HEK293 (cell line): ENCODE data around the gene ZNF561.

Experiments
- BCL11B ChIP-seq: fragments of 450-650 bp; formaldehyde crosslinking; IDR thresholded peaks from 2 replicates; pipeline ENCODE4 v1.5.1; 2016; ENCODE audit warnings: low read depth, missing biosample characterization, missing genetic modification characterization
- MZF1 ChIP-seq: fragments of 450-650 bp; formaldehyde crosslinking; IDR thresholded peaks from 2 replicates; pipeline ENCODE4 v1.5.1; 2017; ENCODE audit warnings: missing biosample characterization, missing genetic modification characterization, borderline replicate concordance
- REPIN1 ChIP-seq: fragments of 450-650 bp; formaldehyde crosslinking; IDR thresholded peaks from 2 replicates; pipeline ENCODE4 v1.5.1; 2017; ENCODE audit warnings: missing biosample characterization, missing genetic modification characterization, low read depth
- SCRT1 ChIP-seq: fragments of 450-650 bp; formaldehyde crosslinking; IDR thresholded peaks from 2 replicates; pipeline ENCODE4 v1.5.1; 2016; ENCODE audit warnings: missing biosample characterization, missing genetic modification characterization, borderline replicate concordance
- ZEB2 ChIP-seq: fragments of 450-650 bp; formaldehyde crosslinking; IDR thresholded peaks from 2 replicates; pipeline ENCODE4 v1.5.1; 2016; ENCODE audit warnings: missing biosample characterization, missing genetic modification characterization
- ZNF138 ChIP-seq: fragments of 450-650 bp; formaldehyde crosslinking; IDR thresholded peaks from 2 replicates; pipeline ENCODE4 v1.5.1; 2016; ENCODE audit warnings: missing biosample characterization, missing genetic modification characterization, borderline replicate concordance
- ZNF2 ChIP-seq: fragments of 450-650 bp; formaldehyde crosslinking; IDR thresholded peaks from 2 replicates; pipeline ENCODE4 v1.5.1; 2016; ENCODE audit warnings: missing biosample characterization, missing genetic modification characterization
- ZNF311 ChIP-seq: fragments of 450-650 bp; formaldehyde crosslinking; IDR thresholded peaks from 2 replicates; pipeline ENCODE4 v1.5.1; 2017; ENCODE audit warnings: missing biosample characterization, missing genetic modification characterization, borderline replicate concordance
- ZNF48 ChIP-seq: fragments of 450-650 bp; formaldehyde crosslinking; IDR thresholded peaks from 2 replicates; pipeline ENCODE4 v1.5.1; 2016; ENCODE audit warnings: missing biosample characterization, missing genetic modification characterization
- ZNF555 ChIP-seq: fragments of 450-650 bp; formaldehyde crosslinking; conservative IDR thresholded peaks from 2 replicates; pipeline ENCODE4 v1.5.1; 2017; ENCODE audit warnings: missing biosample characterization, mild to moderate bottlenecking, missing genetic modification characterization, inconsistent platforms
- ZNF629 ChIP-seq: fragments of 450-650 bp; formaldehyde crosslinking; IDR thresholded peaks from 2 replicates; pipeline ENCODE4 v1.5.1; 2017; ENCODE audit warnings: missing biosample characterization, missing genetic modification characterization
- ZNF776 ChIP-seq: fragments of 450-650 bp; formaldehyde crosslinking; IDR thresholded peaks from 2 replicates; pipeline ENCODE4 v1.5.0; 2017; ENCODE audit warnings: missing biosample characterization, missing genetic modification characterization, borderline replicate concordance
- ZSCAN23 ChIP-seq: fragments of 450-650 bp; formaldehyde crosslinking; IDR thresholded peaks from 2 replicates; pipeline ENCODE4 v1.5.1; 2016; ENCODE audit warnings: missing biosample characterization, missing genetic modification characterization
- TF ChIP-seq, protein P1 (sequence below): fragments of 450-650 bp; formaldehyde crosslinking; IDR thresholded peaks from 2 replicates; pipeline ENCODE4 v1.5.1; 2016; ENCODE audit warnings: missing biosample characterization, missing genetic modification characterization, borderline replicate concordance
- TF ChIP-seq, protein P2 (sequence below): fragments of 450-650 bp; formaldehyde crosslinking; IDR thresholded peaks from 2 replicates; pipeline ENCODE4 v1.5.1; 2017; ENCODE audit warnings: missing biosample characterization, missing genetic modification characterization
- TF ChIP-seq, protein P3 (sequence below): fragments of 450-650 bp; formaldehyde crosslinking; conservative IDR thresholded peaks from 2 replicates; pipeline ENCODE4 v1.5.1; 2016; ENCODE audit warnings: low read depth, missing biosample characterization, missing genetic modification characterization
- TF ChIP-seq, protein P4 (sequence below): IDR thresholded peaks from 2 replicates; pipeline ENCODE4 v1.6.1; 2011; ENCODE audit warnings: mild to moderate bottlenecking, low read depth, low read length, borderline replicate concordance
- TF ChIP-seq, protein P5 (sequence below): fragments of 450-650 bp; IDR thresholded peaks from 2 replicates; pipeline ENCODE4 v1.5.1; 2018; ENCODE audit warnings: missing biosample characterization, missing genetic modification characterization
- TF ChIP-seq, protein P6 (sequence below): fragments of 450-650 bp; formaldehyde crosslinking; IDR thresholded peaks from 2 replicates; pipeline ENCODE4 v1.5.0; 2017; ENCODE audit warnings: missing biosample characterization, missing genetic modification characterization, borderline replicate concordance

ZNF561 gene

DNA sequence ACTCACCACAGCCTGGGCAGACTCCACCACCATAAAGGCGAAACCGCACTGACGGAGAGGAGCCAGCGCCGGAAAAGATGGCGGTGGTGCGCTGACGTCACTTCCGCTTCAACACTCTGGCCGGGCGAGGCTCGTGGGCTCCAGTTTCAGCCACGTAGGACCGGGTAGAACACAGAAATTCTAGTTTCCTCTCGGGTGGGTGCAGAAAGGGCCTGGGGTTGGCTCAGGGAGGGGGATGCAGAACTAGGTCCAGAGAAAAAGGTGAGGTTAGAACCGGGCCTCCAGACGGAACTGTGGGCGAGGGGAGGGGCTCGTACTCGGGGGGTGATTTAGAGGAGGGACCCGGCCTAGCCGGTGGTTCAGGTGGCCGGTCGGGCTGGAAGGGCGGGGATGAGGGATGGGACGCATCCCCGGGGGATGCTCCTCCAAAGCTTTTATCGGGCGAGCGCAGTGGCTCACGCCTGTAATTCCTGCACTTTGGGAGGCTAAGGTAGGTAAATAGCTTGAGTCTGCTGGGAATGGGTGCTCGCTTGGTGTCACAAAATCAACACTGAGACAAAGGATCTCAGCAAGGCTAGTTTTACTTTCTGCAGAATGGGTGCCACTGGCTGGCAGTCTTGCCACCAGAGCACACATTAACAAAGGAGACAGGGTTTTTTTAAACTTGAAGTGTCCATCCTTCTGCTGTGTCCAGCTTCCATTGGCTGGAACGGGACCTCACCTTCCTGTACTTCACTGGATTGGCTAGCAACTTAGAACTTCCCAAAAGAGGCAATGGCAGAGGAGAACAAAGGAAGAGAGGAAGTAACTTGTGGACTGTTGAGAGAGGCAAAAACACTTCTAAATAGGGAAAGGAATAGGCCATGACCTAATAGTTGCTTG lies at the start of gene ZNF561 (continued):
- TF ChIP-seq, protein P1, sequence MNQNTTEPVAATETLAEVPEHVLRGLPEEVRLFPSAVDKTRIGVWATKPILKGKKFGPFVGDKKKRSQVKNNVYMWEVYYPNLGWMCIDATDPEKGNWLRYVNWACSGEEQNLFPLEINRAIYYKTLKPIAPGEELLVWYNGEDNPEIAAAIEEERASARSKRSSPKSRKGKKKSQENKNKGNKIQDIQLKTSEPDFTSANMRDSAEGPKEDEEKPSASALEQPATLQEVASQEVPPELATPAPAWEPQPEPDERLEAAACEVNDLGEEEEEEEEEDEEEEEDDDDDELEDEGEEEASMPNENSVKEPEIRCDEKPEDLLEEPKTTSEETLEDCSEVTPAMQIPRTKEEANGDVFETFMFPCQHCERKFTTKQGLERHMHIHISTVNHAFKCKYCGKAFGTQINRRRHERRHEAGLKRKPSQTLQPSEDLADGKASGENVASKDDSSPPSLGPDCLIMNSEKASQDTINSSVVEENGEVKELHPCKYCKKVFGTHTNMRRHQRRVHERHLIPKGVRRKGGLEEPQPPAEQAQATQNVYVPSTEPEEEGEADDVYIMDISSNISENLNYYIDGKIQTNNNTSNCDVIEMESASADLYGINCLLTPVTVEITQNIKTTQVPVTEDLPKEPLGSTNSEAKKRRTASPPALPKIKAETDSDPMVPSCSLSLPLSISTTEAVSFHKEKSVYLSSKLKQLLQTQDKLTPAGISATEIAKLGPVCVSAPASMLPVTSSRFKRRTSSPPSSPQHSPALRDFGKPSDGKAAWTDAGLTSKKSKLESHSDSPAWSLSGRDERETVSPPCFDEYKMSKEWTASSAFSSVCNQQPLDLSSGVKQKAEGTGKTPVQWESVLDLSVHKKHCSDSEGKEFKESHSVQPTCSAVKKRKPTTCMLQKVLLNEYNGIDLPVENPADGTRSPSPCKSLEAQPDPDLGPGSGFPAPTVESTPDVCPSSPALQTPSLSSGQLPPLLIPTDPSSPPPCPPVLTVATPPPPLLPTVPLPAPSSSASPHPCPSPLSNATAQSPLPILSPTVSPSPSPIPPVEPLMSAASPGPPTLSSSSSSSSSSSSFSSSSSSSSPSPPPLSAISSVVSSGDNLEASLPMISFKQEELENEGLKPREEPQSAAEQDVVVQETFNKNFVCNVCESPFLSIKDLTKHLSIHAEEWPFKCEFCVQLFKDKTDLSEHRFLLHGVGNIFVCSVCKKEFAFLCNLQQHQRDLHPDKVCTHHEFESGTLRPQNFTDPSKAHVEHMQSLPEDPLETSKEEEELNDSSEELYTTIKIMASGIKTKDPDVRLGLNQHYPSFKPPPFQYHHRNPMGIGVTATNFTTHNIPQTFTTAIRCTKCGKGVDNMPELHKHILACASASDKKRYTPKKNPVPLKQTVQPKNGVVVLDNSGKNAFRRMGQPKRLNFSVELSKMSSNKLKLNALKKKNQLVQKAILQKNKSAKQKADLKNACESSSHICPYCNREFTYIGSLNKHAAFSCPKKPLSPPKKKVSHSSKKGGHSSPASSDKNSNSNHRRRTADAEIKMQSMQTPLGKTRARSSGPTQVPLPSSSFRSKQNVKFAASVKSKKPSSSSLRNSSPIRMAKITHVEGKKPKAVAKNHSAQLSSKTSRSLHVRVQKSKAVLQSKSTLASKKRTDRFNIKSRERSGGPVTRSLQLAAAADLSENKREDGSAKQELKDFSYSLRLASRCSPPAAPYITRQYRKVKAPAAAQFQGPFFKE (tag by site-specific recombination) = no peak
- TF ChIP-seq, protein P2, sequence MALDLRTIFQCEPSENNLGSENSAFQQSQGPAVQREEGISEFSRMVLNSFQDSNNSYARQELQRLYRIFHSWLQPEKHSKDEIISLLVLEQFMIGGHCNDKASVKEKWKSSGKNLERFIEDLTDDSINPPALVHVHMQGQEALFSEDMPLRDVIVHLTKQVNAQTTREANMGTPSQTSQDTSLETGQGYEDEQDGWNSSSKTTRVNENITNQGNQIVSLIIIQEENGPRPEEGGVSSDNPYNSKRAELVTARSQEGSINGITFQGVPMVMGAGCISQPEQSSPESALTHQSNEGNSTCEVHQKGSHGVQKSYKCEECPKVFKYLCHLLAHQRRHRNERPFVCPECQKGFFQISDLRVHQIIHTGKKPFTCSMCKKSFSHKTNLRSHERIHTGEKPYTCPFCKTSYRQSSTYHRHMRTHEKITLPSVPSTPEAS (tag by site-specific recombination) = no peak; the same call in 1 of the 2 replicates
- TF ChIP-seq ZNF555 (tag by site-specific recombination) = no peak
- TF ChIP-seq ZNF48 (tag by site-specific recombination) = no peak
- 0 out of 2 replicates have a peak, but pooled peaks have one; percentile 87 for TF ChIP-seq REPIN1 (tag by site-specific recombination)
- peak; percentile 84 for TF ChIP-seq ZEB2 (tag by site-specific recombination)
- TF ChIP-seq, protein P3, sequence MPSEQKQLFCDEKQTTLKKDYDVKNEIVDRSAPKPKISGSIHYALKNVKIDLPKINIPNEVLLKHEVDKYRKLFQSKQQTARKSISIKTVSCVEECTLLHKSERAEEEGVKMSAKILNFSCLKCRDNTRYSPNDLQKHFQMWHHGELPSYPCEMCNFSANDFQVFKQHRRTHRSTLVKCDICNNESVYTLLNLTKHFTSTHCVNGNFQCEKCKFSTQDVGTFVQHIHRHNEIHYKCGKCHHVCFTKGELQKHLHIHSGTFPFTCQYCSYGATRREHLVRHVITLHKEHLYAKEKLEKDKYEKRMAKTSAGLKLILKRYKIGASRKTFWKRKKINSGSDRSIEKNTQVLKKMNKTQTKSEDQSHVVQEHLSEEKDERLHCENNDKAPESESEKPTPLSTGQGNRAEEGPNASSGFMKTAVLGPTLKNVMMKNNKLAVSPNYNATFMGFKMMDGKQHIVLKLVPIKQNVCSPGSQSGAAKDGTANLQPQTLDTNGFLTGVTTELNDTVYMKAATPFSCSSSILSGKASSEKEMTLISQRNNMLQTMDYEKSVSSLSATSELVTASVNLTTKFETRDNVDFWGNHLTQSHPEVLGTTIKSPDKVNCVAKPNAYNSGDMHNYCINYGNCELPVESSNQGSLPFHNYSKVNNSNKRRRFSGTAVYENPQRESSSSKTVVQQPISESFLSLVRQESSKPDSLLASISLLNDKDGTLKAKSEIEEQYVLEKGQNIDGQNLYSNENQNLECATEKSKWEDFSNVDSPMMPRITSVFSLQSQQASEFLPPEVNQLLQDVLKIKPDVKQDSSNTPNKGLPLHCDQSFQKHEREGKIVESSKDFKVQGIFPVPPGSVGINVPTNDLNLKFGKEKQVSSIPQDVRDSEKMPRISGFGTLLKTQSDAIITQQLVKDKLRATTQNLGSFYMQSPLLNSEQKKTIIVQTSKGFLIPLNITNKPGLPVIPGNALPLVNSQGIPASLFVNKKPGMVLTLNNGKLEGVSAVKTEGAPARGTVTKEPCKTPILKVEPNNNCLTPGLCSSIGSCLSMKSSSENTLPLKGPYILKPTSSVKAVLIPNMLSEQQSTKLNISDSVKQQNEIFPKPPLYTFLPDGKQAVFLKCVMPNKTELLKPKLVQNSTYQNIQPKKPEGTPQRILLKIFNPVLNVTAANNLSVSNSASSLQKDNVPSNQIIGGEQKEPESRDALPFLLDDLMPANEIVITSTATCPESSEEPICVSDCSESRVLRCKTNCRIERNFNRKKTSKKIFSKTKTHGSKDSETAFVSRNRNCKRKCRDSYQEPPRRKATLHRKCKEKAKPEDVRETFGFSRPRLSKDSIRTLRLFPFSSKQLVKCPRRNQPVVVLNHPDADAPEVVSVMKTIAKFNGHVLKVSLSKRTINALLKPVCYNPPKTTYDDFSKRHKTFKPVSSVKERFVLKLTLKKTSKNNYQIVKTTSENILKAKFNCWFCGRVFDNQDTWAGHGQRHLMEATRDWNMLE (tag by site-specific recombination) = peak; percentile 82
- TF ChIP-seq BCL11B = peak; percentile 27; the same call in 1 of the 2 replicates
- TF ChIP-seq SCRT1 (tag by site-specific recombination) = 0 out of 2 replicates have a peak, but pooled peaks have one; percentile 49
- no peak for TF ChIP-seq ZNF138
- TF ChIP-seq, protein P4, sequence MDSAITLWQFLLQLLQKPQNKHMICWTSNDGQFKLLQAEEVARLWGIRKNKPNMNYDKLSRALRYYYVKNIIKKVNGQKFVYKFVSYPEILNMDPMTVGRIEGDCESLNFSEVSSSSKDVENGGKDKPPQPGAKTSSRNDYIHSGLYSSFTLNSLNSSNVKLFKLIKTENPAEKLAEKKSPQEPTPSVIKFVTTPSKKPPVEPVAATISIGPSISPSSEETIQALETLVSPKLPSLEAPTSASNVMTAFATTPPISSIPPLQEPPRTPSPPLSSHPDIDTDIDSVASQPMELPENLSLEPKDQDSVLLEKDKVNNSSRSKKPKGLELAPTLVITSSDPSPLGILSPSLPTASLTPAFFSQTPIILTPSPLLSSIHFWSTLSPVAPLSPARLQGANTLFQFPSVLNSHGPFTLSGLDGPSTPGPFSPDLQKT = peak; percentile 47; the same call in 1 of the 2 replicates
- TF ChIP-seq ZNF776 (tag by site-specific recombination) = no peak
- TF ChIP-seq, protein P5, sequence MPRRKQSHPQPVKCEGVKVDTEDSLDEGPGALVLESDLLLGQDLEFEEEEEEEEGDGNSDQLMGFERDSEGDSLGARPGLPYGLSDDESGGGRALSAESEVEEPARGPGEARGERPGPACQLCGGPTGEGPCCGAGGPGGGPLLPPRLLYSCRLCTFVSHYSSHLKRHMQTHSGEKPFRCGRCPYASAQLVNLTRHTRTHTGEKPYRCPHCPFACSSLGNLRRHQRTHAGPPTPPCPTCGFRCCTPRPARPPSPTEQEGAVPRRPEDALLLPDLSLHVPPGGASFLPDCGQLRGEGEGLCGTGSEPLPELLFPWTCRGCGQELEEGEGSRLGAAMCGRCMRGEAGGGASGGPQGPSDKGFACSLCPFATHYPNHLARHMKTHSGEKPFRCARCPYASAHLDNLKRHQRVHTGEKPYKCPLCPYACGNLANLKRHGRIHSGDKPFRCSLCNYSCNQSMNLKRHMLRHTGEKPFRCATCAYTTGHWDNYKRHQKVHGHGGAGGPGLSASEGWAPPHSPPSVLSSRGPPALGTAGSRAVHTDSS = no peak
- TF ChIP-seq ZNF311 = no peak
- TF ChIP-seq MZF1 (tag by site-specific recombination) = peak; percentile 90
- peak; percentile 88 for TF ChIP-seq ZNF2 (tag by site-specific recombination)
- TF ChIP-seq, protein P6, sequence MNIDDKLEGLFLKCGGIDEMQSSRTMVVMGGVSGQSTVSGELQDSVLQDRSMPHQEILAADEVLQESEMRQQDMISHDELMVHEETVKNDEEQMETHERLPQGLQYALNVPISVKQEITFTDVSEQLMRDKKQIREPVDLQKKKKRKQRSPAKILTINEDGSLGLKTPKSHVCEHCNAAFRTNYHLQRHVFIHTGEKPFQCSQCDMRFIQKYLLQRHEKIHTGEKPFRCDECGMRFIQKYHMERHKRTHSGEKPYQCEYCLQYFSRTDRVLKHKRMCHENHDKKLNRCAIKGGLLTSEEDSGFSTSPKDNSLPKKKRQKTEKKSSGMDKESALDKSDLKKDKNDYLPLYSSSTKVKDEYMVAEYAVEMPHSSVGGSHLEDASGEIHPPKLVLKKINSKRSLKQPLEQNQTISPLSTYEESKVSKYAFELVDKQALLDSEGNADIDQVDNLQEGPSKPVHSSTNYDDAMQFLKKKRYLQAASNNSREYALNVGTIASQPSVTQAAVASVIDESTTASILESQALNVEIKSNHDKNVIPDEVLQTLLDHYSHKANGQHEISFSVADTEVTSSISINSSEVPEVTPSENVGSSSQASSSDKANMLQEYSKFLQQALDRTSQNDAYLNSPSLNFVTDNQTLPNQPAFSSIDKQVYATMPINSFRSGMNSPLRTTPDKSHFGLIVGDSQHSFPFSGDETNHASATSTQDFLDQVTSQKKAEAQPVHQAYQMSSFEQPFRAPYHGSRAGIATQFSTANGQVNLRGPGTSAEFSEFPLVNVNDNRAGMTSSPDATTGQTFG (tag by site-specific recombination) = peak; percentile 70; the same call in 1 of the 2 replicates
- TF ChIP-seq ZNF629 (tag by site-specific recombination) = peak; percentile 91
- peak; percentile 85 for TF ChIP-seq ZSCAN23 (tag by site-specific recombination)
